Stimulated activated CD8-positive, alpha-beta memory T cell treated with anti-CD3 and anti-CD28 coated beads, Interleukin-2, amount 100 ng/mL, for 48 hours (primary cell): Measurements from ENCODE around the gene RXFP4.

ENCODE experiments used
- DNase-seq, 2 donors: peaks; one replicate each; pipeline ENCODE4 v3.0.0-alpha.2; 2020; ENCODE audit warnings: low read depth in 2 of 2

Gene RXFP4

DNA sequence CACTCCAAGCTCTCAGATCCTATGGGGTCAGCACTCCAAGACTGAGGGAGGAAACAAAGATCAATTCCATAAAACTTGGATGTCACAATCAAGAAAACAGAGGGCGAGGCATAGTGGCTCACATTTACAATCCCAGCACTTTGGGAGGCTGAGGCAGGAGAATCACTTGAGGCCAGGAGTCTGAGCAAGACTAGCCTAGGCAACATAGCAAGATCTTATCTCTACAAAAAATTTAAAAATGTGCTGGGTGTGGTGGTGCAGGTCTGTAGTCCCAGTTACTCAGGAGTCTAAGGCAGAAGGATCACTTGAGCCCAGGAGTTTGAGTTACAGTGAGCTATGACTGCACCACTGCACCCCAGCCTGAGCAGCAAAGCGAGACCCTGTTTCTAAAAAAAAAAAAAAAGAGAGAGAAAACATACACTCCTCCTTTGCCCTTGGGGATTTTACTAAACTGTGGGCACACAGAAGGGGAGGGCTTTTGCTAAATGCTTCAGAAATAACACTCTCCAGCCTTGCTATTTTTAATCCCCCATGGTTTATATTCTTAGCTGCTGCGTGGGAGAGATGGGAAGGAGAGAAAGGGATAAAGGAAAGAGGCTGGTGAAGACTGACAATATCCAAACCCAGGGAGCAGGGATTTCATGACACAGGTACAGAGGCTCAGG, 18.8 kb downstream of the RXFP4 start:
- no peak for DNase-seq

GRCh38 chr1:155961937-155962336, 20.5 kb downstream of the RXFP4 start:
- DNase-seq, result no peak

DNA sequence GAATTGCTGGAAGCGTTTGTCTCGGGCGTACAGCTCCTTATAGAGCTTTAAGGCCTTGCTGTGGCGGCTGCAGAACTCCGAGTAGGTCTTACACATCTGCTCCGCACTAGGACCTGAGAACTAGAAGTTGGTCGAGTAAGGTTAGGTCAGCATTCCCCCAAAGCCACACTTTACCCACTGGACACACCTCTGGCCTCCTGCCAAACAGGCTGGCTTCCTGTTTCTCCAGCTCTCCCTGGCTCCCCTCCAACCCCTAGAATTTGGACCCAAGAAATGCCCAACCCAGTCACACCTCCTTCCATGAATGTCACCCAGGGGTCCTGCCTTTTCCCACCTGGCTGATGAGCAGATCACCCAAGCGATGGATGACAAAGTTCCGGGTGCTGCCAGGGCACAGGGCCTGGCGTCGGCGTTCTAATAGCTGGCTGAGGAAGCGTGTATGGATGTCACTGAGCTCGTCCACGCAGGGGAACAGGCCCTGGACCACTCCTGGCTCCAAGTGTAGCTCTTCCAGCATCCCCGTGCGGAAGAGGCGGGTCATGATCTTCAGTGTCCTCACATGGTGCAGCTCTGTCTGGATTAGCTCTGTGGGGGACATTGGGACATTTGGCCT, 21.3 kb downstream of the RXFP4 start:
- DNase-seq, result no peak

DNA sequence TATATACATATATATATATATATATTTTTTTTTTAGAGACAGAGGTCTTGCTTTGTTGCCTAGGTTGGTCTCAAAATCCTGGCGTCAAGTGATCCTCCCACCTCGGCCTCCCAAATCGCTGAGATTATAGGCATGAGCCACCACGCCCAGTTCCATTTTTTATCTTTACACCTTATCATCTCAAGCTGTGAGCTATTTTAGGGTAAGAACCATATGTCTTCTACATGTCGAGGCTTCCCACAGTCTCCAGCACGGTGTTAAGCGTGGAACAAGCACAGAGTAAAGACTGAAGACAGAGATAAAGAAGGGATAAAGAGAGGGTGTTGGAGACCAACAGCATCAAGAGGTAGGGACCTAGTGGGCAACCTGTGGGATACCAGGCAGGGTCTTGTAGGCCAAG, 22.8 kb downstream of the RXFP4 start:
- DNase-seq, result no peak

- DNase-seq, result no peak
These were observed 24.7 kb downstream of the RXFP4 start for GRCh38 chr1:155966135-155966534.

- DNase-seq, result no peak
These were observed 25.3 kb downstream of the RXFP4 start for GRCh38 chr1:155966750-155967149.

DNA sequence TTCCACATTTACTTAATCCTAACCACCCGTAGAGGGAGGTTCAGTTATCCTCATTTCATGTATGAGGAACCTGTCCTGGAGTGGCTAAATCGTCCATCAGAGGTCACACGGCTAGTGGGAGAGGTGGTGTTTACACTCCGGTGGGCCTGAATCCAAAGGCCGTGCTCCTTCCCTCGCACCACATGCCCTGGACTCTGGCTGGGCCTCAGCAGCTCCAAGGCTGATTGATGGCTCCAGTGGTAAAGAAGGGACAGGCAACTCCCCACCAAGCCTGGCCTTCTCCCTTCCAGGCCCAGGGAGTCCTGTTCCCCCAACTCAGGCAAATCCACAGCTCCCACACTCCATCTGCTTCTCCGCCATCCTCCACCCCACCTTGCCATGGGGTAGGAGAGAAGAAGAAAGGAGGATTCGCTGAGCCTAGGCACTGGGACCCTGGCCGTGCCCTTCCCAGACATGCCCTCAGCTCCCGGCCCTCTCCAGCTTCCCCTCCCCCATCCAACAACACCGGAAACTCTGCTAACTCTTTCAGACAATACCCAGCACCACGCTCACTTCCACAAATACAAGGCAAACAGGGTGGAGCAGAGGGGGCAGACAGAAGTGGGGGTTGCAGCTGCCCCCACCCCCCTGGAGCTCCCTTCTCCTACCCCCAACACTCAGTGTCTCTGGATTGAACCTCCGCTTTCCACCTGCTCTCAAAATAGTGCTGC, 26.1 kb downstream of the RXFP4 start:
- no peak for DNase-seq

DNA sequence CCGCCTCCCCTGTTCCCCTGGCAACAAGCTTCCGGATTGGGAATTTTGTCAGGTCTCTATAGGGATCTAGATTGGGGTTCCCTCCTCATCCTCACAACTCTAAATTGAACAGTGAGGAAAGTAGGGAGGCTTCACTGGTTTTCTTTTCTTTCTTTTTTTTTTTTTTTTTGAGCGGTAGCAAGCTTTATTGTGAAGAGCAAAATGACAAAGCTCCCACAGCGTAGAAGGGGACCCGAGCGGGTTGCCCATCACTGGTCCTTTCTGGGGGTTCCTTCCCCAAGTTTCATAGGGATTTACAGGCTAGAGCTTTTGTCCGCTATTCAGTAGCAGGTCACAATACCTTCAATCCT, 26.6 kb downstream of the RXFP4 start:
- DNase-seq, result no peak

GRCh38 chr1:155968670-155969069, 27.2 kb downstream of the RXFP4 start:
- no peak for DNase-seq

- no peak for DNase-seq
These were observed 27.9 kb downstream of the RXFP4 start for GRCh38 chr1:155969377-155969791.

DNA sequence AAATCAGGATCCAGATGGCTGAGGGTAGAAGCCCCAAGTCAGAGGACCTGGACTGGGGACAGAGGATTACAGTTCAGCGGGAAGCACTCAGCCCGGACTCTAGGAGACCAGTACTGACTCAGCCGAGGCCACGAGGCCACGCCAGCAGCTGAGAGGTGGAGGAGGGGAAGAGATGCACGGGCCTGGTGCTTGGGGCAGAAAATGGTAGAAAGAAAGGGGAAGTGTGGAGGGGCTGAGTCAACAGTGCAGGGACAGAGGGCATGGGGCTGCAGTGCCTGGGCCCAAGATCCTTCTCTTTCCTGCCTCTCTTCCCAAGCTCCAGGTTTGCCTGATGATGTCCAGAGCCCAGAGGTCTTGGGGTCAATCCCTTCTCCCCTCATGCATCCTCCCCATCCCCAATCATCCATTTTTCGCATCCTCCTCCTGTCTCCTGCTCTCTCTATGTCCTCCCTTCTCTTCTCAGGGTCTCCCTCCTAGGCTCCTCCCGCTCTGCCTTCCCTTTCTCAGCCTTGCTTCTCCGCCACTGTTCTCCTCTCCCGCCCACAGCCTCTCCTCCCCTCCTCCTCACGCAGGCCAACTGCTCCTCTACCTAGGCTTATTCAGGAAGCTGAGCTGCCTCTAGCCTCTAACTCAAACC, 29.2 kb downstream of the RXFP4 start:
- no peak for DNase-seq

DNA sequence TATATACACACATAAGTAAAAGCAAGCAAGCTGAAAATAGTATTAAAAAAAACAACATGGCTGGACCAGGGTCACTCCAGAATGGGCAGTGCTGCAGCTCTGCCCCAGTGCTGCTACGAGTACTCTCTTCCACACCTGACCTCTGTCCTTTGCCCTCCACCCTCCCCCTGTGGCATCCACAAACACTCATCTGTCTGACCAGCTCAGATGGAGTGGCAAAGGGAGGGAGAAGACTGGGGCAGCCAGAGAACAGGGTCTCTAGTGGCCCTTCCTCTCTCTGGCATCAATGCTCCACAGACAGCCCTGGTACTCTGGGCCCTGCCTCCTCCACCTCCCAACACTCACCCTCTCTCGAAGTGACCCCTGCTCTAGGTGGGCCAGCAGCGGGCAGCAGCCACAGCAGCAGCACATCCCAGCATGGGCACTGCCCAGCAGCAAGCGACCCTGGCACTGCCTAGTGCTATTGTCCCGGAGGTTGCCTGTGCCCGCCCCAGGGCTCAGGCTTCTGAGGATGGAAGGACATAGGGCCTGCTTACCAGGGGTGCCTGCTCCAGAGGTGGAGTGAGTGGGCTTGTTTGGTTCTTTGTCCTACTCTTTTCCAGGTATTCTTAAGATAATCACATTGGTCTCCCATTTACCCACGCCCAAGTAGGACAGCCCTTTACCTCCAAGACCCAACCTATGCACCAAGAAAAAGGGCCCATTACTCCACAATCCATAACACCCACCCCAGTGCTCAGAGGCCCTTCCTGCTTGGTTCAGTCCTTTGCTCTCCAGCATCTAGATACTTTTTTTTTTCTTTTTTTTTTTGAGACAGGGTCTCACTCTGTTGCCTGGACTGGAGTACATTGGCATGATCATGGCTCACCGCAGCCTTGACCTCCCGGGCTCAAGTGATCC, 30.7 kb downstream of the RXFP4 start:
- no peak for DNase-seq

GRCh38 chr1:155973723-155974122, 32.3 kb downstream of the RXFP4 start:
- no peak for DNase-seq

- DNase-seq, result no peak
These were observed 33.0 kb downstream of the RXFP4 start for GRCh38 chr1:155974208-155975115.

- DNase-seq, result no peak
These were observed 34.1 kb downstream of the RXFP4 start for GRCh38 chr1:155975375-155976061.

- DNase-seq, result peak in 1 of 2 donors; percentile 58
These were observed 34.8 kb downstream of the RXFP4 start for GRCh38 chr1:155976062-155976912.

GRCh38 chr1:155976913-155977689, 35.7 kb downstream of the RXFP4 start:
- DNase-seq, result no peak

GRCh38 chr1:155977690-155978324, 36.4 kb downstream of the RXFP4 start:
- DNase-seq, result peak; percentile 65 to 70
